Testis (tissue), 3 donors: Measurements from ENCODE around the gene MGAT5. TPM values are rescaled to one million over a fixed set of nuclear protein-coding genes. Genes with fewer than 3 reads are reported as not detected.

Experiments
- DNase-seq: peaks from one replicate; pipeline ENCODE4 v3.0.0-alpha.2; 2019
- H3K27ac ChIP-seq, 2 donors: fragments of 200-600 bp; sonication (generic); one replicate each; pipeline ENCODE4 v1.5.1; 2019
- H3K27me3 ChIP-seq: fragments of 200-600 bp; sonication (generic); one replicate; pipeline ENCODE4 v1.5.1; 2019
- H3K36me3 ChIP-seq: fragments of 200-600 bp; sonication (generic); one replicate; pipeline ENCODE4 v1.5.1; 2017; ENCODE audit warnings: low read depth; ENCODE audit errors: missing control alignments
- H3K4me1 ChIP-seq: fragments of 200-600 bp; sonication (generic); one replicate; pipeline ENCODE4 v1.5.1; 2019
- H3K4me3 ChIP-seq, 2 donors: fragments of 200-600 bp; sonication (generic); one replicate each; pipeline ENCODE4 v1.5.1; 2017 to 2019
- H3K9me3 ChIP-seq: fragments of 200-600 bp; sonication (generic); one replicate; pipeline ENCODE4 v1.5.1; 2017
- CTCF ChIP-seq, 3 experiments: fragments of 450-650 bp in 2 of 3; fragments of 200-600 bp in 1 of 3; sonication (generic) in 1 of 3; IDR thresholded peaks; one replicate each; pipeline ENCODE4 v1.5.1; 2016 to 2019; ENCODE audit warnings: antibody characterized with exemption in 3 of 3, mild to moderate bottlenecking in 2 of 3, moderate library complexity in 1 of 3
- POLR2A ChIP-seq: fragments of 450-650 bp; IDR thresholded peaks from one replicate; pipeline ENCODE4 v1.6.1; 2017; ENCODE audit warnings: antibody characterized with exemption, mild to moderate bottlenecking, moderate library complexity
- WGBS, 2 donors: methylation state at CpG; one replicate each; pipeline ENCODE4 v1.1.5; 2018; 5-methylcytosine and 5-hydroxymethylcytosine counted together
- intact Hi-C: fragments of 100-400 bp; cut with DNase I; formaldehyde crosslinking; loops from one replicate; pipeline ENCODE4 v1.15.1; 2023; ENCODE audit warnings: low total_unique reads
- polyA plus RNA-seq: library from polyadenylated mRNA; stranded (reverse); fragments of 350-450 nt; fragmentation: Illumina TruSeq; extraction: RNeasy Lipid Tissue Mini Kit (QIAGEN cat#74804); gene quantifications from one replicate; pipeline ENCODE4 v1.2.3, GENCODE V29; 2014; ENCODE audit warnings: low read depth, low replicate concordance; ENCODE audit not compliant: insufficient read depth
- total RNA-seq, 2 donors: library from RNA; depleted of rRNA; stranded (reverse); fragments of >200 nt; gene quantifications; one replicate each; pipeline ENCODE4 v1.2.3, GENCODE V29; 2016

MGAT5 gene
- total and polyA plus RNA-seq, 3 donors from 2014 or later, result 31.6 to 73.8 (median 64.5) TPM

- no peaks in the 10 kb centered on the region for H3K4me1 ChIP-seq
- H3K27me3 ChIP-seq, result no peaks in the 10 kb centered on the region
- no peaks in the 10 kb centered on the region for H3K36me3 ChIP-seq
- 92 to 94% methylated on average over 3 of the region's 3 CpGs for WGBS, 2 donors
- H3K27ac ChIP-seq, result no peak overlapping the region
- DNase-seq, result no peak
- intact Hi-C loops, result no loop called here
- no peak overlapping the region for H3K4me3 ChIP-seq
- no peaks in the 10 kb centered on the region for H3K9me3 ChIP-seq
- no peak for TF ChIP-seq CTCF (IDR thresholded peaks at IDR 0.05)
- TF ChIP-seq POLR2A, result no peak
Observed at GRCh38 chr2:134308474-134309385, 54.9 kb downstream of the MGAT5 start.

GRCh38 chr2:134310107-134311079 is 56.5 kb downstream of the MGAT5 start:
- no peaks in the 10 kb centered on the region for H3K27me3 ChIP-seq
- no peak for DNase-seq
- H3K27ac ChIP-seq, result no peak overlapping the region
- intact Hi-C loops, result no loop called here
- TF ChIP-seq POLR2A (no peak), CTCF (IDR thresholded peaks at IDR 0.05) (no peak)
- WGBS, 2 donors, result 86 to 90% methylated on average over 3 of the region's 3 CpGs
- no peaks in the 10 kb centered on the region for H3K4me1 ChIP-seq
- no peak overlapping the region for H3K4me3 ChIP-seq
- no peaks in the 10 kb centered on the region for H3K36me3 ChIP-seq
- no peaks in the 10 kb centered on the region for H3K9me3 ChIP-seq

- Histone ChIP-seq H3K27me3 (no peaks in the 10 kb centered on the region), H3K27ac (no peak overlapping the region), H3K9me3 (no peaks in the 10 kb centered on the region), H3K4me1 (no peaks in the 10 kb centered on the region), H3K36me3 (no peaks in the 10 kb centered on the region), H3K4me3 (no peak overlapping the region)
- no peak for TF ChIP-seq POLR2A
- TF ChIP-seq CTCF (IDR thresholded peaks at IDR 0.05), result no peak
- intact Hi-C loops, result no loop called here
- WGBS, 2 donors, result 53 to 64% methylated on average over 8 of the region's 8 CpGs
- no peak for DNase-seq
Observed at GRCh38 chr2:134312482-134312881, 58.6 kb downstream of the MGAT5 start.

GRCh38 chr2:134314202-134314601 is 60.3 kb downstream of the MGAT5 start:
- Histone ChIP-seq H3K4me3 (no peak overlapping the region), H3K36me3 (no peaks in the 10 kb centered on the region), H3K4me1 (no peaks in the 10 kb centered on the region), H3K27ac (no peak overlapping the region), H3K27me3 (no peaks in the 10 kb centered on the region), H3K9me3 (no peaks in the 10 kb centered on the region)
- TF ChIP-seq POLR2A (no peak), CTCF (IDR thresholded peaks at IDR 0.05) (no peak)
- intact Hi-C loops, result no loop called here
- 60 to 61% methylated on average over 4 of the region's 4 CpGs for WGBS, 2 donors
- no peak for DNase-seq
